Lower leg skin (tissue), 4 donors: ENCODE results near the gene LIM2. TPM values are rescaled to one million over a fixed set of nuclear protein-coding genes. Genes with fewer than 3 reads are reported as not detected.

Experiments used
- DNase-seq, 2 donors: peaks; one replicate each; pipeline ENCODE4 v3.0.0-alpha.2; 2019; ENCODE audit warnings: low spot score in 2 of 2
- H3K4me3 ChIP-seq: fragments of 200-600 bp; sonication (generic); 2 replicates; pipeline ENCODE4 v1.5.1; 2017; ENCODE audit warnings: mild to moderate bottlenecking, low read depth; ENCODE audit not compliant: poor library complexity, severe bottlenecking
- POLR2A ChIP-seq, 2 donors: fragments of 450-650 bp; IDR thresholded peaks; one replicate each; pipeline ENCODE4 v1.6.1; 2016 to 2017; ENCODE audit warnings: antibody characterized with exemption in 2 of 2, mild to moderate bottlenecking in 1 of 2, moderate library complexity in 1 of 2
- WGBS, 2 donors: methylation state at CpG; one replicate each; pipeline ENCODE4 v1.1.5; 2018; 5-methylcytosine and 5-hydroxymethylcytosine counted together
- intact Hi-C: fragments of 100-400 bp; cut with DNase I; formaldehyde crosslinking; loops from one replicate; pipeline ENCODE4 v1.15.0; 2023; ENCODE audit warnings: low total_unique reads
- total RNA-seq, 4 donors: library from RNA; depleted of rRNA; stranded (reverse); fragments of >200 nt; gene quantifications; one replicate each; pipeline ENCODE4 v1.1.0, GENCODE V29; 2016
- TF ChIP-seq, protein P1 (sequence below), 3 donors: fragments of 450-650 bp; IDR thresholded peaks; one replicate each; pipeline ENCODE4 v1.5.1; 2016; ENCODE audit warnings: antibody characterized with exemption in 3 of 3, mild to moderate bottlenecking in 3 of 3, moderate library complexity in 2 of 3

The LIM2 gene, protein sequence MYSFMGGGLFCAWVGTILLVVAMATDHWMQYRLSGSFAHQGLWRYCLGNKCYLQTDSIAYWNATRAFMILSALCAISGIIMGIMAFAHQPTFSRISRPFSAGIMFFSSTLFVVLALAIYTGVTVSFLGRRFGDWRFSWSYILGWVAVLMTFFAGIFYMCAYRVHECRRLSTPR
- total RNA-seq = not detected

DNA sequence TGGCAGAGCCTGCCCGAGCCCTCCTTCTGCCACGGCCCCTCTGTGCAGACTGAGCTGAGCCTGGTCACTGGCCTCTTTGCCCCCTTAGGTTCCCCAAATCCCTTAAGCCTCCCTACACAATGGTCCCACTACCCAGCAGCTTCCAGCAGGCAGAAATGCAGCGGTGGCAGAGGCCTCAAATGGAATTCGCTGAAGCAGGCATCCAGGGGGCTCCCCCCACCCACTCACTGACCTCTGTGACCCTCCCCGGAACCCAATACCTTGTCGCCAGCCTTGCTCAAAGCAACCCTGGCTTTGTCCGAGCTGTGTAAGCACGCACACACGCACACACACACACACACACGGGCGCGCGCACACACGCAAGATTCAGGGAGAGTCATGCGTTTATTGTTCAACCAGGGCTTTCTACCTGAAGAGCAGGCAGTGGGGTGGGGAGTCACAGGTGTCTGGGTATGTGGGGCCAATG is at the start of gene LIM2:
TSS of gene LIM2 (minus strand) at position 51 of the 466 bp plus-strand sequence. CDS start 531 bp downstream, outside the sequence.
- no peak for DNase-seq
- WGBS, 2 donors = 84% methylated on average over 15 of the region's 15 CpGs
- intact Hi-C loops = no loop called here
- H3K4me3 ChIP-seq = no peak within 1 kb of the TSS
- TF ChIP-seq, protein P1, sequence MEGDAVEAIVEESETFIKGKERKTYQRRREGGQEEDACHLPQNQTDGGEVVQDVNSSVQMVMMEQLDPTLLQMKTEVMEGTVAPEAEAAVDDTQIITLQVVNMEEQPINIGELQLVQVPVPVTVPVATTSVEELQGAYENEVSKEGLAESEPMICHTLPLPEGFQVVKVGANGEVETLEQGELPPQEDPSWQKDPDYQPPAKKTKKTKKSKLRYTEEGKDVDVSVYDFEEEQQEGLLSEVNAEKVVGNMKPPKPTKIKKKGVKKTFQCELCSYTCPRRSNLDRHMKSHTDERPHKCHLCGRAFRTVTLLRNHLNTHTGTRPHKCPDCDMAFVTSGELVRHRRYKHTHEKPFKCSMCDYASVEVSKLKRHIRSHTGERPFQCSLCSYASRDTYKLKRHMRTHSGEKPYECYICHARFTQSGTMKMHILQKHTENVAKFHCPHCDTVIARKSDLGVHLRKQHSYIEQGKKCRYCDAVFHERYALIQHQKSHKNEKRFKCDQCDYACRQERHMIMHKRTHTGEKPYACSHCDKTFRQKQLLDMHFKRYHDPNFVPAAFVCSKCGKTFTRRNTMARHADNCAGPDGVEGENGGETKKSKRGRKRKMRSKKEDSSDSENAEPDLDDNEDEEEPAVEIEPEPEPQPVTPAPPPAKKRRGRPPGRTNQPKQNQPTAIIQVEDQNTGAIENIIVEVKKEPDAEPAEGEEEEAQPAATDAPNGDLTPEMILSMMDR (IDR thresholded peaks at IDR 0.05) = no peak
- TF ChIP-seq POLR2A (IDR thresholded peaks at IDR 0.05) = no peak

DNA sequence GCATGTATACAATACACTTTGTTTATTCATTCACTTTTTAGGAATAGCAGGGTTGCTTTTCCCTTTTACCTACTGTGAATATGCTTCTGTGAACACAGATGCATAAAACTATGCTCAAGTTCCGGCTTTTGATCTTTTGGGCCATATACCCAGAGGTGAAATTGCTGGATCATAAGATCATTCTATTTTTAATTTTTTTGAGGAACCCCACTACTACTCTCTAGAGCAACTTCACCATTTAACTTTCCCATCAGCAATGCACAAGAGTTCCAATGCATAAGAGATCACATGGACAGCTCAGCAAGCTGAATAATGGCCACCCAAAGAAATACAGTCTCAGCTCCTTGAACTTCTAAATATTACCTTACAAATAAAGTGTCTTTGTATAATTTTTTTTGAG is 46.7 kb upstream of the LIM2 start:
- TF ChIP-seq, protein P1 (IDR thresholded peaks at IDR 0.05) = no peak
- TF ChIP-seq POLR2A (IDR thresholded peaks at IDR 0.05) = no peak
- DNase-seq = no peak
- H3K4me3 ChIP-seq = no peak overlapping the region
- WGBS, 2 donors = 68% methylated on average over 1 of the region's 1 CpG
- intact Hi-C loops = no loop called here

DNA sequence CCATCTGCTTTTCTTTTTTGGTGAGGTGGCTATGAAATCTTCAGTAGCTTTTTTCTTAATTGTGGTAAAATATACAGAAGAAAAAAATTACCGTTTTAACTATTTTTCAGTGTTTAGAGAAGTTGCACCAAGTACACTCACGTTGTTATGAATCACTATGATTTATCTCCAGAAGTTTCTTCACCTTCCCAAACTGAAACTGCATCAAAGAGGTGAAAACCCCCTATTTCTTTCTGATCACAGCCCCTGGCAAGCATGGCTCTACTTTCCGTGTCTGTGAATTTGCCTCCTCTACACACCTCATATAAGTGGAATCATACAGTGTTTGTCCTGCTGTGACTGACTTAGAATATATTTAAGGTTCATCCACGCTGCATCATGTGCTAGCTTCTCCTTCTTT is 45.3 kb upstream of the LIM2 start:
- no peak for TF ChIP-seq POLR2A (IDR thresholded peaks at IDR 0.05)
- TF ChIP-seq, protein P1 (IDR thresholded peaks at IDR 0.05) = no peak
- no peak overlapping the region for H3K4me3 ChIP-seq
- WGBS, 2 donors = 34 to 65% methylated on average over 4 of the region's 4 CpGs
- DNase-seq = no peak
- intact Hi-C loops = no loop called here

DNA sequence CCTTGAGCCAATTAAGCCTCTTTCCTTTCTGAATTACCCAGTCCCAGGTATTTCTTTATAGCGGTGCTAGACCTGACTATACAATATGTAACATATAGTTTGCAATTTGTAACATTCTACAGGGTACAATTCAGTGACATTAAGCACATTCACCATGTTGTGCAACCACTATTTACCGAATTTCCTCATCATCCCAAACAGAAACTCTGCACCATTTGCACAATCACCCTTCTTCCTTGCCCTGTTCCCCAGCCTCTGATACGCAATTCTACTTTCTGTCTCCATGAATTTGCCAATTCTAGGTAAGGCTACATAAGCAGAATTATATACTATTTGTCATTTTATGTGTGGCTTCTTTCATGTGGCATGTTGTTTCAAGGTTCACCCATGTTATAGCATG is 43.4 kb upstream of the LIM2 start:
- TF ChIP-seq POLR2A (IDR thresholded peaks at IDR 0.05) = no peak
- TF ChIP-seq, protein P1 (IDR thresholded peaks at IDR 0.05) = no peak

DNA sequence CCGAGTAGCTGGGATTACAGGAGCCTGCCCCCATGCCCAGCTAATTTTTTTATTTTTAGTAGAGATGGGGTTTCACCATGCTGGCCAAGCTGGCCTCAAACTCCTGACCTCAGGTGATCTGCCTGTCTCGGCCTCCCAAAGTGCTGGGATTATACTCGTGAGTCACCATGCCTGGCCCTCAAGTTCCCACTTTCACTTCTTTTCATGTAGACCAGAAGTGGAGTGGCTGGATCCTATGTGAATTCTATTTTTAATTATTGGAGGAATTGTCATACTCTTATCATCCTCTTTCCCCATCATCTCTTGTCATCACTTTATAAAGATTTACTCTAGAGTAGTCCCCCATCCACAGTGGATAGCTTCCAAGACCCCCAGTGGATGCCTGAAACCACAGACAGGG is 42.4 kb upstream of the LIM2 start:
- H3K4me3 ChIP-seq = no peak overlapping the region
- 47 to 52% methylated on average over 3 of the region's 3 CpGs for WGBS, 2 donors
- DNase-seq = no peak
- intact Hi-C loops = no loop called here
- TF ChIP-seq, protein P1 (IDR thresholded peaks at IDR 0.05) = no peak
- no peak for TF ChIP-seq POLR2A (IDR thresholded peaks at IDR 0.05)

More for the DNA sequence above, 43.4 kb upstream of the LIM2 start:
- 56 to 69% methylated on average over 3 of the region's 3 CpGs for WGBS, 2 donors
- no peak overlapping the region for H3K4me3 ChIP-seq
- intact Hi-C loops = no loop called here
- no peak for DNase-seq

DNA sequence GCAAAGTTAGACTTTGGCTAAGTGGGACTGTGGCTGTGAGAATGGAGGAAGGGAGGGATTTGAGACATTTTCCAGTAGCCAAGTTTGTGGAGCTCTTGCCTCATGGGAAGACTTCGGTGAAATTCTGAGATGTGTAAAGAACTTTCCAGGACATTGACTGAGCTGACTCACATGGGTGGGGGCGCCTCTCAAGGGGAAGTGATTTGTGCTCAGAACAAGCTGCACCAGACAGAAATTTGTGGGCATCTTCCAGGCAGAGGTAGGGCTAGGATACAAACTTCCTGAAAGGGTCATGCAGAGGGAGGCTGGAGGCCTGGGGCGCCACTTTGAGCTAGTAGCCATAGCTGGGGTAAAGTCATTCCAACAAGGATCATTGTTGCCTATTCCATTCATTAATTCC is 39.4 kb upstream of the LIM2 start:
- TF ChIP-seq, protein P1 (IDR thresholded peaks at IDR 0.05) = no peak
- no peak for TF ChIP-seq POLR2A (IDR thresholded peaks at IDR 0.05)
- 57 to 65% methylated on average over 3 of the region's 3 CpGs for WGBS, 2 donors
- DNase-seq = peak in 1 of 2 donors; percentile 80

More for the DNA sequence above, 39.4 kb upstream of the LIM2 start:
- no peak overlapping the region for H3K4me3 ChIP-seq
- intact Hi-C loops = no loop called here
